GM12872 (cell line): ENCODE measurements around the gene ZNF766.

Source experiments
- CTCF ChIP-seq: IDR thresholded peaks from 3 replicates; pipeline ENCODE4 v1.5.1; 2011; ENCODE audit warnings: low read depth, mild to moderate bottlenecking, low read length, moderate library complexity; ENCODE audit not compliant: insufficient read depth

Gene ZNF766

GRCh38 chr19:52277471-52277870 lies 8.1 kb downstream of the ZNF766 start:
- no peak for TF ChIP-seq CTCF

- TF ChIP-seq CTCF, result no peak
Measured at GRCh38 chr19:52286256-52286655, 16.9 kb downstream of the ZNF766 start.

- TF ChIP-seq CTCF, result no peak
Measured at GRCh38 chr19:52291781-52292180, 22.4 kb downstream of the ZNF766 start.

- TF ChIP-seq CTCF, result no peak
Measured at GRCh38 chr19:52296400-52296772, 27.0 kb downstream of the ZNF766 start.

- TF ChIP-seq CTCF, result 0 out of 3 replicates have a peak, but pooled peaks have one; percentile 11
Measured at GRCh38 chr19:52296773-52297600, 27.6 kb downstream of the ZNF766 start, which contains the start of gene ZNF480. Gene ZNF480, plus strand, starts transcription at chr19:52297169. Its CDS starts 3,244 bp downstream, at chr19:52300413.

GRCh38 chr19:52297601-52298364 lies 28.4 kb downstream of the ZNF766 start:
- no peak for TF ChIP-seq CTCF

- TF ChIP-seq CTCF, result no peak
Measured at GRCh38 chr19:52307275-52307674, 37.9 kb downstream of the ZNF766 start.
